DND-41 (cell line): ENCODE data around the gene UBD.

Experiments used
- ATAC-seq: fragments of 200-7000 bp; cut with Tn5 transposase; 3 replicates; pipeline ENCODE4 v1.9.1; 2021; ENCODE audit warnings: low read depth; ENCODE audit not compliant: insufficient read depth
- DNase-seq: peaks from one replicate; pipeline ENCODE4 v3.0.0-alpha.2; 2020
- H2AFZ ChIP-seq: 2 replicates; pipeline ENCODE4 v1.6.0; 2012; ENCODE audit warnings: low read depth, low read length
- H3K27ac ChIP-seq: 2 replicates; pipeline ENCODE4 v1.5.1; 2012; ENCODE audit warnings: low read length, inconsistent platforms
- H3K27me3 ChIP-seq: fragments of 200-600 bp; sonication (generic); 2 replicates; pipeline ENCODE4 v1.6.0; 2012; ENCODE audit warnings: low read length, mild to moderate bottlenecking, inconsistent platforms; ENCODE audit not compliant: insufficient read depth, poor library complexity
- H3K36me3 ChIP-seq: 2 replicates; pipeline ENCODE4 v1.5.1; 2012; ENCODE audit warnings: low read length, inconsistent platforms; ENCODE audit not compliant: insufficient read depth
- H3K4me1 ChIP-seq: 2 replicates; pipeline ENCODE4 v1.5.1; 2012; ENCODE audit warnings: mild to moderate bottlenecking, low read length; ENCODE audit not compliant: insufficient read depth
- H3K4me2 ChIP-seq: 2 replicates; pipeline ENCODE4 v1.6.0; 2012; ENCODE audit warnings: mild to moderate bottlenecking, moderate library complexity, low read length, inconsistent platforms; ENCODE audit not compliant: insufficient read depth
- H3K4me3 ChIP-seq, 2 experiments: fragments of 200-600 bp in 1 of 2; shearing (Covaris generic) in 1 of 2; 2 replicates each; pipeline ENCODE4 v1.5.1; 2012 to 2016; ENCODE audit warnings: inconsistent platforms in 2 of 2, low read length in 2 of 2, mild to moderate bottlenecking in 2 of 2, low read depth in 1 of 2, moderate library complexity in 1 of 2
- H3K79me2 ChIP-seq: 2 replicates; pipeline ENCODE4 v1.6.0; 2012; ENCODE audit warnings: low read length, inconsistent platforms; ENCODE audit not compliant: insufficient read depth
- H3K9ac ChIP-seq: 2 replicates; pipeline ENCODE4 v1.6.0; 2012; ENCODE audit warnings: low read depth, mild to moderate bottlenecking, inconsistent platforms, low read length, moderate library complexity
- H3K9me3 ChIP-seq: 2 replicates; pipeline ENCODE4 v1.5.1; 2012; ENCODE audit warnings: low read length, moderate library complexity, mild to moderate bottlenecking, inconsistent platforms; ENCODE audit not compliant: insufficient read depth, severe bottlenecking
- H4K20me1 ChIP-seq: 2 replicates; pipeline ENCODE4 v1.6.0; 2012; ENCODE audit warnings: low read length; ENCODE audit not compliant: insufficient read depth
- CTCF ChIP-seq: IDR thresholded peaks from 2 replicates; pipeline ENCODE4 v1.5.1; 2012; ENCODE audit warnings: borderline replicate concordance, low read length, moderate library complexity, mild to moderate bottlenecking; ENCODE audit not compliant: poor library complexity, severe bottlenecking; ENCODE audit errors: extremely low read depth
- EZH2 ChIP-seq: IDR thresholded peaks from 3 replicates; pipeline ENCODE4 v1.6.1; 2012; ENCODE audit warnings: borderline replicate concordance, low read depth, mild to moderate bottlenecking, moderate library complexity, low read length, inconsistent platforms; ENCODE audit not compliant: severe bottlenecking

The UBD gene

GRCh38 chr6:29557320-29557719 is 2.2 kb downstream of the UBD start:
- no peak overlapping the region for H2AFZ ChIP-seq
- no peak for ATAC-seq

GRCh38 chr6:29554764-29555163 is 4.8 kb downstream of the UBD start:
- no peaks in the 10 kb centered on the region for H4K20me1 ChIP-seq
- H3K36me3 ChIP-seq, result no peaks in the 10 kb centered on the region
- H3K9me3 ChIP-seq, result no peaks in the 10 kb centered on the region
- no peak overlapping the region for H3K27ac ChIP-seq
- H3K27me3 ChIP-seq, result peaks cover 8% of the 10 kb centered on the region
- no peak overlapping the region for H2AFZ ChIP-seq
- no peak overlapping the region for H3K4me2 ChIP-seq
- no peak overlapping the region for H3K4me3 ChIP-seq
- H3K79me2 ChIP-seq, result no peaks in the 10 kb centered on the region
- ATAC-seq (no peak), DNase-seq (no peak)
- H3K9ac ChIP-seq, result no peak overlapping the region
- TF ChIP-seq CTCF (no peak), EZH2 (no peak)
- H3K4me1 ChIP-seq, result no peaks in the 10 kb centered on the region

More at GRCh38 chr6:29557320-29557719, 2.2 kb downstream of the UBD start:
- Histone ChIP-seq H3K27me3 (peaks cover 4% of the 10 kb centered on the region), H3K4me2 (no peak overlapping the region), H3K4me3 (no peak overlapping the region), H3K79me2 (no peaks in the 10 kb centered on the region), H3K9me3 (no peaks in the 10 kb centered on the region), H4K20me1 (no peaks in the 10 kb centered on the region), H3K9ac (no peak overlapping the region), H3K4me1 (no peaks in the 10 kb centered on the region), H3K27ac (no peak overlapping the region), H3K36me3 (no peaks in the 10 kb centered on the region)
- TF ChIP-seq EZH2 (no peak), CTCF (no peak)
- DNase-seq, result no peak

DNA sequence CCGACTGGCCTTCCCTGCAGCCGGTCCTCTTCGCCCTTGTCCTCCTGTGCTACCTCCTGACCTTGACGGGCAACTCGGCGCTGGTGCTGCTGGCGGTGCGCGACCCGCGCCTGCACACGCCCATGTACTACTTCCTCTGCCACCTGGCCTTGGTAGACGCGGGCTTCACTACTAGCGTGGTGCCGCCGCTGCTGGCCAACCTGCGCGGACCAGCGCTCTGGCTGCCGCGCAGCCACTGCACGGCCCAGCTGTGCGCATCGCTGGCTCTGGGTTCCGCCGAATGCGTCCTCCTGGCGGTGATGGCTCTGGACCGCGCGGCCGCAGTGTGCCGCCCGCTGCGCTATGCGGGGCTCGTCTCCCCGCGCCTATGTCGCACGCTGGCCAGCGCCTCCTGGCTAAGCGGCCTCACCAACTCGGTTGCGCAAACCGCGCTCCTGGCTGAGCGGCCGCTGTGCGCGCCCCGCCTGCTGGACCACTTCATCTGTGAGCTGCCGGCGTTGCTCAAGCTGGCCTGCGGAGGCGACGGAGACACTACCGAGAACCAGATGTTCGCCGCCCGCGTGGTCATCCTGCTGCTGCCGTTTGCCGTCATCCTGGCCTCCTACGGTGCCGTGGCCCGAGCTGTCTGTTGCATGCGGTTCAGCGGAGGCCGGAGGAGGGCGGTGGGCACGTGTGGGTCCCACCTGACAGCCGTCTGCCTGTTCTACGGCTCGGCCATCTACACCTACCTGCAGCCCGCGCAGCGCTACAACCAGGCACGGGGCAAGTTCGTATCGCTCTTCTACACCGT is 6.1 kb downstream of the UBD start:
- H2AFZ ChIP-seq, result no peak overlapping the region
- H3K27me3 ChIP-seq, result peaks cover 18% of the 10 kb centered on the region
- no peaks in the 10 kb centered on the region for H3K79me2 ChIP-seq
- H3K4me3 ChIP-seq, result no peak overlapping the region
- H3K36me3 ChIP-seq, result no peaks in the 10 kb centered on the region
- H3K27ac ChIP-seq, result no peak overlapping the region
- no peaks in the 10 kb centered on the region for H3K9me3 ChIP-seq
- H3K4me1 ChIP-seq, result no peaks in the 10 kb centered on the region
- no peak overlapping the region for H3K9ac ChIP-seq
- TF ChIP-seq CTCF, result no peak
- TF ChIP-seq EZH2, result no peak
- no peak overlapping the region for H3K4me2 ChIP-seq
- DNase-seq (no peak), ATAC-seq (no peak)
- H4K20me1 ChIP-seq, result no peaks in the 10 kb centered on the region
